C1 segment of cervical spinal cord (tissue), 14 donors: ENCODE data around the gene SALL3.

Experiments
- DNase-seq, 14 donors: peaks; one replicate each; lab custom pipeline; 2025; lab: John Stamatoyannopoulos, UW

SALL3 gene

GRCh38 chr18:78980279-78980771 lies 707 bp downstream of the SALL3 start:
- DNase-seq = peak in 3 of 14 donors; percentile 38 to 72 (median 59)

GRCh38 chr18:78980777-78981380 lies 1.3 kb downstream of the SALL3 start:
- peak in 1 of 14 donors; percentile 53 for DNase-seq

DNA sequence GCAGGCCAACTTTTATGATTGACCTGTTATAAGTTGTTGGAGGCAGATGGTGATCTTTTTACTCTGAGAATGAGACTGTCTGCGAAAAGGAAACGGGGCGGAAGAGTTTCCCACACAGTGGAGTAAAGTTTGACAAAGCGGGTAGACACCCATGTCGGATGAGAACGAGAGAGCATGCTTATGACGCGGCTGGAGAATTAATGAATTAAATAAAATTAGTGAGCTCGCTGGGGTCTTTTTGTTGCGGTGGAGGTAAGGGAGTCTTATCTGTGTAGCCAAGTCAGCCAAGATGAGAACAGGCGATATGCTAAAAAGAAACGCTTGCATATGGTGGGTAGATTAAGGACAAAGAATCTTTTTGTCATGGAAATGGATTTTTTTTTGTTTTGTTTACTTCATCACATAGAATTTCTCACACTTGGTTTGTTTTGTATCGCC lies 1.8 kb downstream of the SALL3 start:
- DNase-seq = peak in 1 of 14 donors; percentile 45

GRCh38 chr18:78981989-78982620 lies 2.5 kb downstream of the SALL3 start:
- DNase-seq = peak in 1 of 14 donors; percentile 20

- no peak for DNase-seq
Observed at GRCh38 chr18:78983512-78983911, 3.9 kb downstream of the SALL3 start.

DNA sequence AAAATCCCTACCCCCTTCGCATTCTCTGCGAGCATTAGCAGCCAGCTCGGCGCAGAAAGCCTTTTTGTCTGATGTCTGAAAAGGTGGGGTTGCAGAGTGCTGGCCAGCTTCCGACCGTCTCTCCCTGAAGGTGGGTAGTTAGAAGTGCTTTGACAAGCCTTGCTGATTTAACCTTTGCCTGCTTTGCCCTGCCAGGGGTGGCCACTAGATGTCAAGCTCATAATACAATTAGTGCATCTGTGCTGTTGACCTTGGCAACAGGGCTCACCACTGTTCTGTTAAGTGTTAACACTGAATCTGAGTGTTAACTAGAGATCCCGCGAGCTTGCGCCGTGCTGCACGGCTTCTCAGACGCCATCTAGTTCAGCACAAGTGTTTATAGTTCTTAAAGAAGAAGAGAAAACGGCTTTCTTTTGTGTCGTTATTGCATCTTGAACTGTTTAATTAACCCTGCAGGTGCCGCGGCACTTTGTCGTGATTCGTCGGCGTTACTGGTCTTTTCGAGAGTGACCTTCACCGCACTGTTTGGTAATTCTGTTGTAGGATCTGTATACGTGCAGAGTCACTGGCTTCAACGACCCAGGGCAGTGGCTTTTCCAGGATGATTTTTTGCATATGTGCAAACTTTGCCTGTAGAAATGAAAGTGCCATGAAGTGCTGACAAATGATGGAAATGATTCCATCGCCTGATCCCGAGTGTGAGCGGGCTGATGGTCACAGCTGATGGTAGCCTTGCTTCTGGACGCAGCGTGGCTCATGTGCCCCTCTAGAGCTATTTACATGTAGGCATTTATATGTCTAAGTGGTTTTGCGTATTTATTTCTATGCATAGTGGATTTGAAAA lies 5.5 kb downstream of the SALL3 start:
- DNase-seq = peak in 6 of 14 donors; percentile 32 to 71 (median 44)

DNA sequence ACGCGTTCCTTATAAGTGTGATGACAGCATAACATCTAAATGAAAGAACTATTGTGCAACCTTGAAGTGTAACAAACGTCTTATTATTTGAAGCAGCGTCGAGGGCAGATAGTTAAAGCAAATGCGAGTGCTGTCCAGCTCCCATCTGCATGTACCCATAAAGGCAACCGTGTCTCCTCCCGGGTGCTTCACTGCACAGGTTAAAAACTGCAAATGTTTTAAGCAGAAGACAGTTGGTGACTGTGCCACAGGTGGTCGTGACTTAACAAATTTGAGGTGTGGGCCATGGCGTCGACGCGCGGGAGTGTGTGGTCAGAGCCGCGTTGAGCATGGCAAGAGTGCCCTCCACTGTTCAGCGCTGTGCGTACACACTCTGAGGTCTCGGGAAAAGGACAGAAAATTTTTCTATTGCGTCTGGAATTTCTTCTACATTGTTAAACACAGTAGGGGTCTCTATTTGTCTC lies 6.4 kb downstream of the SALL3 start:
- peak in 6 of 14 donors; percentile 28 to 70 (median 48) for DNase-seq

DNA sequence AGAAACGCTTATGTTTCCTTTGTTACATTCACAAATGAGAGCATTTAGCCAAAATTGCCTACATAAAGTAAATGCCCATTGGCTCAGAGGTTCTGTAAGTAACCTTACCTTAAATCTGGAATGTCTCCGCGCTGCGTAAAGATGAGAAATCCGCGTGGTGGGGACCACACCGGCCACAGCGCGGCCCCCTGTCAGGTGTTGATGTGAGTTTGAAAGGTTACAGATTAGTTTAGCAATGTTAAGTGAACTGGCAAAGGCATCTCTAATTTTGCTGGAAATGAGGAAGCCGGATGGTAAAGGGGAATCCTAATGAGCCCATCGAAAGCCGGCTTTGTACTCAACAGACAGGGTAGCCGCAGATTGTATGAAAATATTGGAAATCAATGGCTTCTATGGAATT lies 11.8 kb downstream of the SALL3 start:
- no peak for DNase-seq

DNA sequence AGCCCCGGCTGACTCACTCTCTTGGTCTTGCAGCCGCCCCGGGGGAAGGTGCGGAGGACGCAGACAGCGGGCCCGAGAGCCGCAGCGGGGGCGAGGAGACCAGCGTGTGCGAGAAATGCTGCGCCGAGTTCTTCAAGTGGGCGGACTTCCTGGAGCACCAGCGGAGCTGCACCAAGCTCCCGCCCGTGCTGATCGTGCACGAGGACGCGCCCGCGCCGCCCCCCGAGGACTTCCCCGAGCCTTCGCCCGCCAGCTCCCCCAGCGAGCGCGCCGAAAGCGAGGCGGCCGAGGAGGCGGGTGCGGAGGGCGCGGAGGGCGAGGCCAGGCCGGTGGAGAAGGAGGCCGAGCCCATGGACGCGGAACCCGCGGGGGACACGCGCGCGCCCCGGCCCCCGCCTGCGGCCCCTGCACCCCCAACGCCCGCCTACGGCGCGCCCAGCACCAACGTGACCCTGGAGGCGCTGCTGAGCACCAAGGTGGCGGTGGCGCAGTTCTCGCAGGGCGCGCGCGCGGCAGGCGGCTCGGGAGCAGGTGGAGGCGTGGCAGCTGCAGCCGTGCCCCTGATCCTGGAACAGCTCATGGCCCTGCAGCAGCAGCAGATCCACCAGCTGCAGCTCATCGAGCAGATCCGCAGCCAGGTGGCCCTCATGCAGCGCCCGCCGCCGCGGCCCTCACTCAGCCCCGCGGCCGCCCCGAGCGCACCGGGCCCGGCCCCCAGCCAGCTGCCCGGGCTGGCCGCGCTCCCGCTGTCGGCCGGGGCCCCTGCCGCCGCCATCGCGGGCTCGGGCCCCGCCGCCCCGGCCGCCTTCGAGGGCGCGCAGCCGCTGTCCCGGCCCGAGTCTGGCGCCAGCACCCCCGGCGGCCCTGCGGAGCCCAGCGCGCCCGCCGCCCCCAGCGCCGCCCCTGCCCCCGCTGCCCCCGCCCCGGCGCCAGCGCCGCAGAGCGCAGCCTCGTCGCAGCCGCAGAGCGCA lies 12.7 kb downstream of the SALL3 start:
- no peak for DNase-seq

- DNase-seq = no peak
Observed at GRCh38 chr18:78993014-78993926, 13.7 kb downstream of the SALL3 start.

DNA sequence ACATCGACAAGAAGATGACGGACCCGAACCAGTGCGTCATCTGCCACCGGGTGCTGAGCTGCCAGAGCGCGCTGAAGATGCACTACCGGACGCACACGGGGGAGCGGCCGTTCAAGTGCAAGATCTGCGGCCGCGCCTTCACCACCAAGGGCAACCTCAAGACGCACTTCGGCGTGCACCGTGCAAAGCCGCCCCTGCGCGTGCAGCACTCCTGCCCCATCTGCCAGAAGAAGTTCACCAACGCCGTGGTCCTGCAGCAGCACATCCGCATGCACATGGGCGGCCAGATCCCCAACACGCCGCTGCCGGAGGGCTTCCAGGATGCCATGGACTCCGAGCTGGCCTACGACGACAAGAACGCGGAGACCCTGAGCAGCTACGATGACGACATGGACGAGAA lies 14.4 kb downstream of the SALL3 start:
- no peak for DNase-seq

DNA sequence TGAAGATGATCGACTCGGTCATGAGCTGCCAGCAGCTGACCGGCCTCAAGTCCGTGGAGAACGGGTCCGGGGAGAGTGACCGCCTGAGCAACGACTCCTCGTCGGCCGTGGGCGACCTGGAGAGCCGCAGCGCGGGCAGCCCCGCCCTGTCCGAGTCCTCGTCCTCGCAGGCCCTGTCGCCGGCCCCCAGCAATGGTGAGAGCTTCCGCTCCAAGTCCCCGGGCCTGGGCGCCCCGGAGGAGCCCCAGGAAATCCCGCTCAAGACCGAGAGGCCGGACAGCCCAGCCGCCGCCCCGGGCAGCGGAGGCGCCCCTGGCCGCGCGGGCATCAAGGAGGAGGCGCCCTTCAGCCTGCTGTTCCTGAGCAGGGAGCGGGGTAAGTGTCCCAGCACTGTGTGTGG lies 14.9 kb downstream of the SALL3 start:
- no peak for DNase-seq

- DNase-seq = no peak
Observed at GRCh38 chr18:78994977-78995582, 15.5 kb downstream of the SALL3 start.

DNA sequence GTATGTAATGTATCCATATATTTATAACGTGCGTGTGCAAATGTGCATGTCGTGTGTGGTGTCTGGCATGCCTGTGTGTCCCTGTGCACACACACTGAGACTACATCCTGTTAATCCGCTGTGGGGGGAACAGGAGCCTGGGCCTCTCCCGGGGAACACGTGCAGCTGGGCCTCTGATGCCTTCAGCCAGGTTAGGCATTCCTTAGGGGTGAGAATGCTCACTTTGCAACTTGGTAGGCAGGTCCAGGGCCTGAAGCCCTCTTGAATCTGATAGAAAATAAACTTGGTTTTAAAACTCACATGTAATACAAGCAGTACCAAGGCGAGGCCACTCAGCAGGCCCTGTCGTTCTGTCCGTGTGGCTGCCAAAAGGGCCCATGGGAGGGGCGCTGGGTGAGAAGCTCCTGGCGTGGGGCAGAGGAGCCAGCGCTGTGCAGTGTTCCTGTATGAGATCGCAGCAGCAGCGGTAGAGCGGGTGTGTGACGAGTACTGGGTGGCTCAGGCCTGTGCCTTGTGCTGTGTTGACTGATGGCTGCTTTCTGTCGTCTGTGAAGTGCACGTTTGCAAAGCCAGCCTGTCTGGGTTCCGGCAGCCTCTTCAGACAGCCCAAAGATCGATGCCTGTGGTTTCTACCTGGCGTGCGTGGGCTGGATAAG lies 16.2 kb downstream of the SALL3 start:
- no peak for DNase-seq

DNA sequence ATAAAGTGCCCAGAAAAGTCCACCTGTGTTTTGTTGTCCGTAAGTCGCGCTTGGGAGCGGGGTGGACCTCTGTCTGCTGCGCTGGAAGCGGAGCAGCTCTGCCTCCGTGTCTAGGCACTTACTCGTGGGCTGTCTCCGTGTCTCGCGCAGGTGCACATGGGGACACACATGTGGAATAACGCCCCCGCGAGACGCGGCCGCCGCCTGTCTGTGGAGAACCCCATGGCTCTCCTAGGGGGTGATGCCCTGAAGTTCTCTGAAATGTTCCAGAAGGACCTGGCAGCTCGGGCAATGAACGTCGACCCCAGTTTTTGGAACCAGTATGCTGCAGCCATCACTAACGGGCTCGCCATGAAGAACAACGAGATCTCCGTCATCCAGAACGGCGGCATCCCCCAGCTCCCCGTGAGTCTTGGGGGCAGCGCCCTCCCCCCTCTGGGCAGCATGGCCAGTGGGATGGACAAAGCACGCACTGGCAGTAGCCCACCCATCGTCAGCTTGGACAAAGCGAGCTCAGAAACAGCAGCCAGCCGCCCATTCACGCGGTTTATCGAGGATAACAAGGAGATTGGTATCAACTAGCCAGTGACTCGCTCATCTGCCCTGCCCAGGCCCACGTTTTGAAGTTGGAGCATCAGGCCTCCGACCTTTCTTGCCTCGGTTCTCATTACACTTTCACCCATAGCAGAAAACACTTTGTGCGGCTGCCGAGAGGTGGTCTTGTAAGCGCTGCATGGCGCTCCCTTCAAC lies 17.3 kb downstream of the SALL3 start:
- no peak for DNase-seq

DNA sequence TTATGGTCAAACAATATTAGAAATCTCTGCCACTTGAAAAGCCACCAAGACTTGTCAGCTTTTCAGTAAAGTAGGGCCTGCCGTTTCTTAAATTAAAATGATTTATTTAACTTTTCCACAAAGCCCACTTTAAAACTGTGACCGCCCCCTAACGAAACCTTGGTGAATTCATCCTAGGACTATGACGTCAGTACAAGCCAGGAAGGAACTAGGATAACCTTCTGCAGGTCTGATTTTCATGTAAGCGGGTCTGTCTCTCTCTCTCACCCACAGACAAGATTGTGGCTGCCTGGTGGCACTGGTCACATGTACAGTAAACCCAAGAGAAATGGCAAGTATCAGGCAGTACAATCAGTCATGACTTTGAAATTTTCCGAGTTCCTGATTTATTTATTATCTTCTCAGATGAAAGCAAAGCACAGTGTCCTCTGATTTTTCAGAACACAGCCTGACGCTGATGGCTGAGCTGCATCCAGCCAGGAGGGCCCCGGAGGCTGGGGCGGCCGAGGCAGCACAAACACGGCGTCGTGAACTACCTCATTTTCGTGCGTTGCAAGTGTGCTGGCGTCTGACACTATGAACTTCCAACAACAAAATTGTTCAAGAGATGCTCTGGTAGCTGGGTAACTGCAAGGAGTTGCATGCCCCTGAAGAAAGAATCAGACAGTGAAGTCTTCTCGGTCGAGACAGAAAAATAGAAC lies 18.9 kb downstream of the SALL3 start:
- peak in 2 of 14 donors; percentile 26 to 35 for DNase-seq

GRCh38 chr18:78999939-79000338 lies 20.3 kb downstream of the SALL3 start:
- DNase-seq = no peak

- no peak for DNase-seq
Observed at GRCh38 chr18:79000997-79001396, 21.4 kb downstream of the SALL3 start.
